Peyer's patch (tissue), 4 donors: Measurements from ENCODE around the gene CBLB. TPM values are rescaled to one million over a fixed set of nuclear protein-coding genes. Genes with fewer than 3 reads are reported as not detected.
A peak's percentile ranks its signal among the peaks of the same experiment; 100 is the strongest.

Experiments
- DNase-seq, 3 donors: peaks; one replicate each; pipeline ENCODE4 v3.0.0-alpha.2; 2017 to 2019
- H3K27ac ChIP-seq, 4 donors: fragments of 200-600 bp; sonication (generic); one replicate each; pipeline ENCODE4 v1.5.1; 2016 to 2019
- H3K27me3 ChIP-seq, 2 donors: fragments of 200-600 bp; sonication (generic); one replicate each; pipeline ENCODE4 v1.5.1; 2019
- H3K36me3 ChIP-seq, 3 donors: fragments of 200-600 bp; sonication (generic); one replicate each; pipeline ENCODE4 v1.5.1; 2016 to 2019
- H3K4me1 ChIP-seq, 4 donors: fragments of 200-600 bp; sonication (generic); one replicate each; pipeline ENCODE4 v1.5.1; 2016 to 2019
- H3K4me3 ChIP-seq, 4 donors: fragments of 200-600 bp; sonication (generic); 1 replicate in 3 of 4; 2 replicates in 1 of 4; pipeline ENCODE4 v1.5.1; 2016 to 2019; ENCODE audit warnings: mild to moderate bottlenecking in 1 of 4
- H3K9me3 ChIP-seq, 4 donors: fragments of 200-600 bp; sonication (generic); one replicate each; pipeline ENCODE4 v1.5.1; 2016 to 2019; ENCODE audit warnings: mild to moderate bottlenecking in 1 of 4
- POLR2A ChIP-seq, 2 donors: fragments of 450-650 bp; IDR thresholded peaks; one replicate each; pipeline ENCODE4 v1.5.1; 2017; ENCODE audit warnings: antibody characterized with exemption in 2 of 2, mild to moderate bottlenecking in 2 of 2, moderate library complexity in 2 of 2
- total RNA-seq, 4 donors: library from RNA; depleted of rRNA; stranded (reverse); fragments of >200 nt; gene quantifications; one replicate each; pipeline ENCODE4 v1.1.0, GENCODE V29; 2016
- TF ChIP-seq, protein P1 (sequence below), 6 experiments: fragments of 450-650 bp in 4 of 6; fragments of 200-600 bp in 2 of 6; sonication (generic) in 1 of 6; IDR thresholded peaks; one replicate each; pipeline ENCODE4 v1.5.1; 2017 to 2019; ENCODE audit warnings: antibody characterized with exemption in 6 of 6, mild to moderate bottlenecking in 3 of 6, moderate library complexity in 1 of 6

CBLB gene
- 100 to 1,000 TPM in 1 of 4 donors, 10 to 100 TPM in 3; 58.6 to 112 (median 84.5) TPM for total RNA-seq

DNA sequence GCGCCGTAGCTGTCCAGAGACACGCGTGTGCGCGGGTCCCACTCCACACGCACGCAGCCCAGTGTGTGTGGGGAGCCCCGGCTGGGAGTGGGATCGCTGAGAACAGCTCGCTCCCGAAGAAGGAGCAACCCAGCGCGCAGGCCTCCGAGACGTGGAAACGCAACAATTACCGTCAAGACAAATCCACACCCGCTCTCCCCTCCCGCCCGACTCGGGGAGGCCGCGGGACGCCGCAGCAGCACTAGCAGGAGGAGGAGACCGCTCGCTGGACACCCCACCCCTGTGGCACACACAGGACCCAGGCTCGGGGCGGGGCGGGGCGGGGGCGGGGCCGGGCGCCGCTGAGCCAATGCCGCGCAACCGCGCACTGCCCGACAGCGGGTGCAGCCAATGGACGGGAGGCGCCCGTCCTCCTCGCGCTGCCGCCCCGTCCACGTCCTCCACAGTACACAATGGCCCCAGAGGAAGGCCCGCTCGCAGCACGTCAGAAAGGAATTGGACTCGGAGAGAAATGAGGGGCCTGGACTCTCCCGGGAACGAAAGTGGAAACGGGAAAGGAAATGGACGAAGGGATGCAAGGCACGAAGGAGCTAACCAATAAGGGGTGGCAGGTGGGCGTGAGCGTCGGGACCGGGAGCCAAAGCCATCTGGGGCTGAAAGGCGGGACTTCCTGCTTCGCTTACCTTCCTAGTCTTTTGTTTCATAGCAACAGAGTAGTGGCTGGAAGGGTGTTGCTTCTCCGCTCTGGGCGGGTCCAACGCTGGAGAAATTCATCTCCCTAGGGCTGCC, at the start of gene CBLB:
CBLB (minus strand) TSS at position 271 of the 789 bp plus-strand sequence. CDS start 1,435 bp downstream, outside the sequence.
- Histone ChIP-seq H3K27me3 (no peaks in the 10 kb centered on the region), H3K4me1 (peaks cover 0 to 25% (median 0%) of the 10 kb centered on the region in 4 donors), H3K27ac (peak within 1 kb of the TSS; percentile 92 to 97 (median 93)), H3K9me3 (no peaks in the 10 kb centered on the region), H3K36me3 (peaks cover 0 to 7% (median 0%) of the 10 kb centered on the region in 3 donors), H3K4me3 (peak within 1 kb of the TSS; percentile 81 to 96 (median 82))
- peak; percentile 87 to 96 (median 95) for DNase-seq
- TF ChIP-seq, protein P1, sequence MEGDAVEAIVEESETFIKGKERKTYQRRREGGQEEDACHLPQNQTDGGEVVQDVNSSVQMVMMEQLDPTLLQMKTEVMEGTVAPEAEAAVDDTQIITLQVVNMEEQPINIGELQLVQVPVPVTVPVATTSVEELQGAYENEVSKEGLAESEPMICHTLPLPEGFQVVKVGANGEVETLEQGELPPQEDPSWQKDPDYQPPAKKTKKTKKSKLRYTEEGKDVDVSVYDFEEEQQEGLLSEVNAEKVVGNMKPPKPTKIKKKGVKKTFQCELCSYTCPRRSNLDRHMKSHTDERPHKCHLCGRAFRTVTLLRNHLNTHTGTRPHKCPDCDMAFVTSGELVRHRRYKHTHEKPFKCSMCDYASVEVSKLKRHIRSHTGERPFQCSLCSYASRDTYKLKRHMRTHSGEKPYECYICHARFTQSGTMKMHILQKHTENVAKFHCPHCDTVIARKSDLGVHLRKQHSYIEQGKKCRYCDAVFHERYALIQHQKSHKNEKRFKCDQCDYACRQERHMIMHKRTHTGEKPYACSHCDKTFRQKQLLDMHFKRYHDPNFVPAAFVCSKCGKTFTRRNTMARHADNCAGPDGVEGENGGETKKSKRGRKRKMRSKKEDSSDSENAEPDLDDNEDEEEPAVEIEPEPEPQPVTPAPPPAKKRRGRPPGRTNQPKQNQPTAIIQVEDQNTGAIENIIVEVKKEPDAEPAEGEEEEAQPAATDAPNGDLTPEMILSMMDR (IDR thresholded peaks at IDR 0.05) = peak in 1 of 6 experiments; percentile 15
- TF ChIP-seq POLR2A (IDR thresholded peaks at IDR 0.05) = peak; percentile 62 to 79

DNA sequence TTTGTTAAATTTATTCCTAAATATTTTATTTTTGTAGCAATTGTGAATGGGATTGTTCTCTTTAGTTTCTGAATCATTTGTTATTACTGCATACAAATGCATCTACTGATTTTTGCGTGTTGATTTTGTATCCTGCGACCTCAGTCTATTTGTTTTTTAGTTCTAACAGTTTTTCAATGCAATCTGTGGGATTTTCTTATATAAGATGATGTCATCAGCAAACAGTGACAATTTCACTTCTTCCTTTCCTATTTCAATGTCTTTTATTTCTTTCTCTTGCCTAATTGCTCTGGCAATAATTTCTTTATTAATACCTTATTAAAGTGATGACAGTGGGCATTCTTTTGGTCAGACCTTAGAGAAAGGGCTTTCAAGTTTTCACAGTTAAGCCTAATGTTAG, 48.0 kb upstream of the CBLB start:
- no peaks in the 10 kb centered on the region for H3K36me3 ChIP-seq
- H3K4me3 ChIP-seq = no peak overlapping the region
- H3K27ac ChIP-seq = no peak overlapping the region
- H3K27me3 ChIP-seq = no peaks in the 10 kb centered on the region
- no peaks in the 10 kb centered on the region for H3K9me3 ChIP-seq
- no peak for DNase-seq
- no peak for TF ChIP-seq POLR2A (IDR thresholded peaks at IDR 0.05)
- TF ChIP-seq, protein P1 (IDR thresholded peaks at IDR 0.05) = no peak
- no peaks in the 10 kb centered on the region for H3K4me1 ChIP-seq

GRCh38 chr3:105915524-105915923, 46.7 kb upstream of the CBLB start:
- H3K4me3 ChIP-seq = no peak overlapping the region
- no peaks in the 10 kb centered on the region for H3K36me3 ChIP-seq
- no peaks in the 10 kb centered on the region for H3K9me3 ChIP-seq
- TF ChIP-seq, protein P1 (IDR thresholded peaks at IDR 0.05) = no peak
- no peak for TF ChIP-seq POLR2A (IDR thresholded peaks at IDR 0.05)
- H3K4me1 ChIP-seq = no peaks in the 10 kb centered on the region
- DNase-seq = no peak
- no peak overlapping the region for H3K27ac ChIP-seq
- no peaks in the 10 kb centered on the region for H3K27me3 ChIP-seq

- Histone ChIP-seq H3K27ac (no peak overlapping the region), H3K4me1 (no peaks in the 10 kb centered on the region), H3K9me3 (no peaks in the 10 kb centered on the region), H3K4me3 (no peak overlapping the region), H3K27me3 (no peaks in the 10 kb centered on the region), H3K36me3 (no peaks in the 10 kb centered on the region)
- no peak for DNase-seq
- no peak for TF ChIP-seq POLR2A (IDR thresholded peaks at IDR 0.05)
- TF ChIP-seq, protein P1 (IDR thresholded peaks at IDR 0.05) = no peak
These were observed 44.8 kb upstream of the CBLB start for GRCh38 chr3:105913616-105914015.

- Histone ChIP-seq H3K4me3 (no peak overlapping the region), H3K27ac (no peak overlapping the region), H3K36me3 (no peaks in the 10 kb centered on the region), H3K27me3 (no peaks in the 10 kb centered on the region), H3K4me1 (no peaks in the 10 kb centered on the region), H3K9me3 (no peaks in the 10 kb centered on the region)
- DNase-seq = no peak
- TF ChIP-seq, protein P1 (IDR thresholded peaks at IDR 0.05) = no peak
- TF ChIP-seq POLR2A (IDR thresholded peaks at IDR 0.05) = no peak
These were observed 44.1 kb upstream of the CBLB start for GRCh38 chr3:105912891-105913290.
